ENCODE results near the gene SMTN.

Gene SMTN

GRCh38 chr22:31084811-31085492 lies 3.8 kb downstream of the SMTN start:
- peak overlapping the region; percentile 72 for H3K27ac ChIP-seq
- TF ChIP-seq CTCF (IDR thresholded peaks at IDR 0.05; ENCODE audit: low read depth, low read length, missing control alignments): peak; percentile 77

GRCh38 chr22:31085493-31085824 lies 4.3 kb downstream of the SMTN start:
- no peak for TF ChIP-seq CTCF (IDR thresholded peaks at IDR 0.05; ENCODE audit: low read depth, low read length, missing control alignments)
- H3K36me3 ChIP-seq (replicated peaks): peaks cover 48% of the 10 kb centered on the region
- no peaks in the 10 kb centered on the region for H3K27me3 ChIP-seq (replicated peaks)
- peak overlapping the region; percentile 72 for H3K27ac ChIP-seq
- in situ Hi-C loops (cut with HindIII; ENCODE audit: low pct_ligation_motif_present, low sequenced_read_pairs): no loop called here
- no peak for DNase-seq
- H3K4me3 ChIP-seq (ENCODE audit: low read depth, low read length): peak overlapping the region; percentile 64

More at GRCh38 chr22:31084811-31085492, 3.8 kb downstream of the SMTN start:
- Histone ChIP-seq H3K4me3 (ENCODE audit: low read depth, low read length) (peak overlapping the region; percentile 97), H3K36me3 (replicated peaks) (peaks cover 45% of the 10 kb centered on the region), H3K27me3 (replicated peaks) (no peaks in the 10 kb centered on the region)
- in situ Hi-C loops (cut with HindIII; ENCODE audit: low pct_ligation_motif_present, low sequenced_read_pairs): no loop called here
- peak; percentile 66 for DNase-seq

GRCh38 chr22:31085928-31086327 lies 4.8 kb downstream of the SMTN start:
- Histone ChIP-seq H3K4me3 (ENCODE audit: low read depth, low read length) (peak overlapping the region; percentile 64), H3K36me3 (replicated peaks) (peaks cover 51% of the 10 kb centered on the region), H3K27ac (no peak overlapping the region), H3K27me3 (replicated peaks) (no peaks in the 10 kb centered on the region)
- no peak for DNase-seq
- in situ Hi-C loops (cut with HindIII; ENCODE audit: low pct_ligation_motif_present, low sequenced_read_pairs): no loop called here
- TF ChIP-seq CTCF (IDR thresholded peaks at IDR 0.05; ENCODE audit: low read depth, low read length, missing control alignments): no peak

GRCh38 chr22:31086703-31087330 lies 5.7 kb downstream of the SMTN start:
- no peak for DNase-seq

GRCh38 chr22:31087744-31088215 lies 6.7 kb downstream of the SMTN start:
- H3K36me3 ChIP-seq (replicated peaks): peaks cover 66% of the 10 kb centered on the region
- in situ Hi-C loops (cut with HindIII; ENCODE audit: low pct_ligation_motif_present, low sequenced_read_pairs): no loop called here
- no peak for DNase-seq
- H3K27ac ChIP-seq: no peak overlapping the region
- no peaks in the 10 kb centered on the region for H3K27me3 ChIP-seq (replicated peaks)
- H3K4me3 ChIP-seq (ENCODE audit: low read depth, low read length): no peak overlapping the region
- TF ChIP-seq CTCF (IDR thresholded peaks at IDR 0.05; ENCODE audit: low read depth, low read length, missing control alignments): no peak

More at GRCh38 chr22:31086703-31087330, 5.7 kb downstream of the SMTN start:
- no peak for TF ChIP-seq CTCF (IDR thresholded peaks at IDR 0.05; ENCODE audit: low read depth, low read length, missing control alignments)
- Histone ChIP-seq H3K4me3 (ENCODE audit: low read depth, low read length) (no peak overlapping the region), H3K27ac (no peak overlapping the region), H3K27me3 (replicated peaks) (no peaks in the 10 kb centered on the region), H3K36me3 (replicated peaks) (peaks cover 60% of the 10 kb centered on the region)
- in situ Hi-C loops (cut with HindIII; ENCODE audit: low pct_ligation_motif_present, low sequenced_read_pairs): no loop called here

Data from brain microvascular endothelial cell (primary cell).